ENCODE measurements around the gene DECR2. TPM values are rescaled to one million over a fixed set of nuclear protein-coding genes. Genes with fewer than 3 reads are reported as not detected.

The DECR2 gene
- total and polyA plus RNA-seq, 9 of the 15 experiments (the other 6 are each of a cell fraction or from before 2014, with no cell fraction given), result 1.0 to 31.9 (median 10.3) TPM

- H3K4me3 ChIP-seq, result peak overlapping the region; percentile 94; the same call in 1 of the 2 replicates
- ChIA-PET CTCF (ENCODE audit: low intra/inter-chr PET ratio) (interaction anchor here (0.9 kb wide), 1 partner anchor 10 kb away, joined by 3 read pairs; the partner anchor contains the start of gene MRPL28), POLR2A (interaction anchor here (1.5 kb wide), 1 partner anchor 10 kb away, joined by 8 read pairs; the partner anchor contains the start of gene MRPL28)
- 74% methylated on average over 18 of the region's 27 CpGs for WGBS (ENCODE audit: insufficient coverage, low coverage, missing lambda C conversion rate)
- no peak overlapping the region for H3K27ac ChIP-seq (ENCODE audit: extremely low read depth, low read depth, low read length)
- peaks cover 0 to 62% of the 10 kb centered on the region in 2 experiments; a peak in 3 of 5 replicates for H3K4me1 ChIP-seq (replicated peaks in 1 of 2; ENCODE audit: control insufficient read depth in 2 of 2, insufficient read depth in 2 of 2, low read length in 2 of 2)
- no peak overlapping the region for H3K4me2 ChIP-seq (ENCODE audit: insufficient read depth, low read length)
- no peak for DNase-seq (ENCODE audit: extremely low read depth in 1 of 4, low spot score in 3 of 4)
- H3K9me1 ChIP-seq (ENCODE audit: control insufficient read depth, insufficient read depth, low read length), result no peaks in the 10 kb centered on the region
- H2AFZ ChIP-seq (ENCODE audit: low read depth, low read length), result no peak overlapping the region
- no peak for TF ChIP-seq MTA1 (IDR thresholded peaks at IDR 0.05; ENCODE audit: borderline replicate concordance)
- TF ChIP-seq POLR2G (IDR thresholded peaks at IDR 0.05; ENCODE audit: low read depth, low read length), result peak; percentile 3; the same call in 1 of the 2 replicates
- TF ChIP-seq ZNF699 (CRISPR knock-in tag; IDR thresholded peaks at IDR 0.05; ENCODE audit: insufficient replicate concordance), result no peak
- no peak for TF ChIP-seq NCOA1 (IDR thresholded peaks at IDR 0.05; ENCODE audit: low read depth)
- TF ChIP-seq, protein P1, sequence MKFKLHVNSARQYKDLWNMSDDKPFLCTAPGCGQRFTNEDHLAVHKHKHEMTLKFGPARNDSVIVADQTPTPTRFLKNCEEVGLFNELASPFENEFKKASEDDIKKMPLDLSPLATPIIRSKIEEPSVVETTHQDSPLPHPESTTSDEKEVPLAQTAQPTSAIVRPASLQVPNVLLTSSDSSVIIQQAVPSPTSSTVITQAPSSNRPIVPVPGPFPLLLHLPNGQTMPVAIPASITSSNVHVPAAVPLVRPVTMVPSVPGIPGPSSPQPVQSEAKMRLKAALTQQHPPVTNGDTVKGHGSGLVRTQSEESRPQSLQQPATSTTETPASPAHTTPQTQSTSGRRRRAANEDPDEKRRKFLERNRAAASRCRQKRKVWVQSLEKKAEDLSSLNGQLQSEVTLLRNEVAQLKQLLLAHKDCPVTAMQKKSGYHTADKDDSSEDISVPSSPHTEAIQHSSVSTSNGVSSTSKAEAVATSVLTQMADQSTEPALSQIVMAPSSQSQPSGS (CRISPR knock-in tag; IDR thresholded peaks at IDR 0.05), result no peak
- peak; percentile 5 for TF ChIP-seq PCBP1 (IDR thresholded peaks at IDR 0.05; ENCODE audit: low read depth, low read length, poor library complexity, severe bottlenecking)
- no peak for TF ChIP-seq ZNF384 (IDR thresholded peaks at IDR 0.05; ENCODE audit: low read depth, low read length)
- no peak for TF ChIP-seq U2AF1 (optimal IDR thresholded peaks at IDR 0.05; ENCODE audit: low read depth, low read length)
- peaks cover 33% of the 10 kb centered on the region for H3K79me2 ChIP-seq (ENCODE audit: control insufficient read depth, insufficient read depth, low read length)
- H3K27me3 ChIP-seq (ENCODE audit: control insufficient read depth in 2 of 2, insufficient read depth in 2 of 2, low read length in 2 of 2), result no peaks in the 10 kb centered on the region
- ATAC-seq, result no peak
- no peak for FAIRE-seq
- peak overlapping the region in 1 of 2 experiments; percentile 81; a peak in 2 of 4 replicates for H3K9ac ChIP-seq (ENCODE audit: insufficient read depth in 1 of 2, low read depth in 2 of 2, low read length in 2 of 2)
- intact Hi-C loops (cut with micrococcal nuclease) (no loop called here), in situ Hi-C loops (cut with MboI) (no loop called here)
- no peaks in the 10 kb centered on the region for H4K20me1 ChIP-seq (replicated peaks; ENCODE audit: control insufficient read depth, insufficient read depth, low read length)
- BruUV-seq (replicated peaks), result TSS peak; percentile 62
- H3K9me3 ChIP-seq (replicated peaks; ENCODE audit: control insufficient read depth, insufficient read depth, low read depth, low read length), result no peaks in the 10 kb centered on the region
- H3K36me3 ChIP-seq (ENCODE audit: control insufficient read depth, insufficient read depth, low read length), result peaks cover 23% of the 10 kb centered on the region; the same call in 2 of the 3 replicates
Observed at GRCh38 chr16:379961-380761, 21.5 kb upstream of the DECR2 start.

Measured in K562 (cell line).